Neural progenitor cell (in vitro differentiated cells): ENCODE data around the gene TMEM179.

Source experiments
- EZH2 ChIP-seq: fragments of 200-600 bp; sonication (generic); IDR thresholded peaks from 2 replicates; pipeline ENCODE4 v1.6.1; 2017; ENCODE audit warnings: antibody characterized with exemption, mild to moderate bottlenecking, moderate library complexity
- EZH2phosphoT487 ChIP-seq: fragments of 200-600 bp; sonication (generic); IDR thresholded peaks from 2 replicates; pipeline ENCODE4 v1.6.1; 2017; ENCODE audit warnings: antibody characterized with exemption
- TF ChIP-seq, protein P1 (sequence below): fragments of 200-600 bp; sonication (generic); IDR thresholded peaks from 2 replicates; pipeline ENCODE4 v1.5.1; 2017; ENCODE audit warnings: antibody characterized with exemption, mild to moderate bottlenecking

DNA sequence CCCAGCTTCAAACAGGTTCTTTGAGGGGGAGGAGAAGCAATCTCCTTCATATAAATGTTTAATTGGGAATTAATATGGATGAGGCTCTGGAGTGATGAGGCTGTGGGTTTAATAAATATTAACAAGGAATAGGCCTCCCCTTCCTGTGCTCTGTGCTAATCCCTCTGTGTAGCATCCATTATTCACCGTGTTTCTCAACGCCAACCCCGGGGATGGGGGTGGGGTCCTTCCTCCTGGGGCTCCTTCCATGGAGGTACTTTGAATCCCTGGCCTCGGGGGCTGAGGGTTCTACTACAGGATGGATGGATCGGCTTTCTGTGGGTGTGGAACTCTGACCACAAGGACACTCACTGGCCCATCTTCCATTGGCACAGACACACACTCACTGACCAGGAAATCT lies 34.9 kb upstream of the TMEM179 start:
- TF ChIP-seq, protein P1, sequence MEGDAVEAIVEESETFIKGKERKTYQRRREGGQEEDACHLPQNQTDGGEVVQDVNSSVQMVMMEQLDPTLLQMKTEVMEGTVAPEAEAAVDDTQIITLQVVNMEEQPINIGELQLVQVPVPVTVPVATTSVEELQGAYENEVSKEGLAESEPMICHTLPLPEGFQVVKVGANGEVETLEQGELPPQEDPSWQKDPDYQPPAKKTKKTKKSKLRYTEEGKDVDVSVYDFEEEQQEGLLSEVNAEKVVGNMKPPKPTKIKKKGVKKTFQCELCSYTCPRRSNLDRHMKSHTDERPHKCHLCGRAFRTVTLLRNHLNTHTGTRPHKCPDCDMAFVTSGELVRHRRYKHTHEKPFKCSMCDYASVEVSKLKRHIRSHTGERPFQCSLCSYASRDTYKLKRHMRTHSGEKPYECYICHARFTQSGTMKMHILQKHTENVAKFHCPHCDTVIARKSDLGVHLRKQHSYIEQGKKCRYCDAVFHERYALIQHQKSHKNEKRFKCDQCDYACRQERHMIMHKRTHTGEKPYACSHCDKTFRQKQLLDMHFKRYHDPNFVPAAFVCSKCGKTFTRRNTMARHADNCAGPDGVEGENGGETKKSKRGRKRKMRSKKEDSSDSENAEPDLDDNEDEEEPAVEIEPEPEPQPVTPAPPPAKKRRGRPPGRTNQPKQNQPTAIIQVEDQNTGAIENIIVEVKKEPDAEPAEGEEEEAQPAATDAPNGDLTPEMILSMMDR: no peak
- TF ChIP-seq EZH2 (no peak), EZH2phosphoT487 (no peak)
